Stimulated activated CD8-positive, alpha-beta memory T cell treated with anti-CD3 and anti-CD28 coated beads, Interleukin-4, amount 100 ng/mL, for 4 hours (primary cell): Measurements from ENCODE around the gene GRIA1.

ENCODE experiments used
- DNase-seq, 2 donors: peaks; one replicate each; pipeline ENCODE4 v3.0.0-alpha.2; 2020; ENCODE audit warnings: low read depth in 2 of 2, low spot score in 1 of 2

Gene GRIA1

GRCh38 chr5:153543959-153544470 lies 53.5 kb downstream of the GRIA1 start:
- DNase-seq, result no peak

GRCh38 chr5:153544706-153545105 lies 54.2 kb downstream of the GRIA1 start:
- DNase-seq, result no peak

- no peak for DNase-seq
Measured at GRCh38 chr5:153546566-153546965, 56.1 kb downstream of the GRIA1 start.

GRCh38 chr5:153551537-153552079 lies 61.1 kb downstream of the GRIA1 start:
- DNase-seq, result no peak

- no peak for DNase-seq
Measured at GRCh38 chr5:153552886-153553285, 62.4 kb downstream of the GRIA1 start.

GRCh38 chr5:153555420-153556114 lies 65.1 kb downstream of the GRIA1 start:
- no peak for DNase-seq

- no peak for DNase-seq
Measured at GRCh38 chr5:153558957-153559356, 68.5 kb downstream of the GRIA1 start.

GRCh38 chr5:153559926-153560325 lies 69.5 kb downstream of the GRIA1 start:
- no peak for DNase-seq

GRCh38 chr5:153562189-153562588 lies 71.7 kb downstream of the GRIA1 start:
- DNase-seq, result no peak

GRCh38 chr5:153565822-153566221 lies 75.4 kb downstream of the GRIA1 start:
- DNase-seq, result no peak

- no peak for DNase-seq
Measured at GRCh38 chr5:153569036-153569435, 78.6 kb downstream of the GRIA1 start.

- no peak for DNase-seq
Measured at GRCh38 chr5:153571162-153571561, 80.7 kb downstream of the GRIA1 start.

- DNase-seq, result no peak
Measured at GRCh38 chr5:153572411-153573145, 82.1 kb downstream of the GRIA1 start.

- DNase-seq, result no peak
Measured at GRCh38 chr5:153573326-153574033, 83.0 kb downstream of the GRIA1 start.

GRCh38 chr5:153584126-153584959 lies 93.9 kb downstream of the GRIA1 start:
- DNase-seq, result no peak

- DNase-seq, result no peak
Measured at GRCh38 chr5:153584960-153585359, 94.5 kb downstream of the GRIA1 start.

- DNase-seq, result no peak
Measured at GRCh38 chr5:153585622-153586277, 95.3 kb downstream of the GRIA1 start.

GRCh38 chr5:153592081-153592480 lies 101.6 kb downstream of the GRIA1 start:
- no peak for DNase-seq

- no peak for DNase-seq
Measured at GRCh38 chr5:153594785-153595184, 104.3 kb downstream of the GRIA1 start.

GRCh38 chr5:153598099-153598498 lies 107.6 kb downstream of the GRIA1 start:
- DNase-seq, result no peak
